ENCODE measurements around the gene BCL2L1. TPM values are rescaled to one million over a fixed set of nuclear protein-coding genes. Genes with fewer than 3 reads are reported as not detected.
"Not testable (repeated sequence)": the region's sequence is repeated elsewhere in the genome, so short reads cannot be mapped to it uniquely, and the experiment has no call there.

The BCL2L1 gene
- total RNA-seq, 2 donors from 2014 or later: 96.2 to 103 TPM

DNA sequence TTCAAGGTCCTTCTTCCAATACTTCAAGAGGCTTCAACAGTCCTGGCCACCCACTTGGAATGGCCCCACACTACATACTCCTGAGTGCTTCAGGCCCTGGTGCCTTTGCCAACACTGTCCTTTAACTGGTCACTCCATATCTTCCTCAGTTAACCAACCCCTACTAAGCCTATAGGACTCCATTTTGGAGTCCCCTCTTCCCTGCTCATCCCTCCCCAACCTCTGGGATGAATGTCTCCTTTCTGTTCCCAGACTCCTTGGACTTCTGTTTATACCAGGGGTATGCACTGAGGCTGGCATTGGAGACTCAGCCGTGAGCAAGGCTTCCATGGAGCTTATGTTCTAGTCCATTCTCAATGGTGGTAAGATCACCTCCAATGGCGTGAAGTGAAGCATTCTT lies 51.3 kb downstream of the BCL2L1 start:
- TF ChIP-seq, protein P1, sequence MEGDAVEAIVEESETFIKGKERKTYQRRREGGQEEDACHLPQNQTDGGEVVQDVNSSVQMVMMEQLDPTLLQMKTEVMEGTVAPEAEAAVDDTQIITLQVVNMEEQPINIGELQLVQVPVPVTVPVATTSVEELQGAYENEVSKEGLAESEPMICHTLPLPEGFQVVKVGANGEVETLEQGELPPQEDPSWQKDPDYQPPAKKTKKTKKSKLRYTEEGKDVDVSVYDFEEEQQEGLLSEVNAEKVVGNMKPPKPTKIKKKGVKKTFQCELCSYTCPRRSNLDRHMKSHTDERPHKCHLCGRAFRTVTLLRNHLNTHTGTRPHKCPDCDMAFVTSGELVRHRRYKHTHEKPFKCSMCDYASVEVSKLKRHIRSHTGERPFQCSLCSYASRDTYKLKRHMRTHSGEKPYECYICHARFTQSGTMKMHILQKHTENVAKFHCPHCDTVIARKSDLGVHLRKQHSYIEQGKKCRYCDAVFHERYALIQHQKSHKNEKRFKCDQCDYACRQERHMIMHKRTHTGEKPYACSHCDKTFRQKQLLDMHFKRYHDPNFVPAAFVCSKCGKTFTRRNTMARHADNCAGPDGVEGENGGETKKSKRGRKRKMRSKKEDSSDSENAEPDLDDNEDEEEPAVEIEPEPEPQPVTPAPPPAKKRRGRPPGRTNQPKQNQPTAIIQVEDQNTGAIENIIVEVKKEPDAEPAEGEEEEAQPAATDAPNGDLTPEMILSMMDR (IDR thresholded peaks at IDR 0.05): no peak
- no peak for TF ChIP-seq POLR2A (IDR thresholded peaks at IDR 0.05)
- Histone ChIP-seq H3K9me3 (no peaks in the 10 kb centered on the region), H3K27ac (peak overlapping the region; percentile 80 to 95 (median 88)), H3K27me3 (no peaks in the 10 kb centered on the region), H3K4me1 (peaks cover 90% of the 10 kb centered on the region), H3K36me3 (replicated peaks in 1 of 2; ENCODE audit: insufficient read depth in 1 of 2, low read depth in 2 of 2) (no peaks in the 10 kb centered on the region), H3K4me3 (no peak overlapping the region)
- no peak for ATAC-seq
- 95 to 100% methylated on average over 2 of the region's 2 CpGs for WGBS, 2 donors
- DNase-seq: no peak
- intact Hi-C loops (cut with DNase I): no loop called here

DNA sequence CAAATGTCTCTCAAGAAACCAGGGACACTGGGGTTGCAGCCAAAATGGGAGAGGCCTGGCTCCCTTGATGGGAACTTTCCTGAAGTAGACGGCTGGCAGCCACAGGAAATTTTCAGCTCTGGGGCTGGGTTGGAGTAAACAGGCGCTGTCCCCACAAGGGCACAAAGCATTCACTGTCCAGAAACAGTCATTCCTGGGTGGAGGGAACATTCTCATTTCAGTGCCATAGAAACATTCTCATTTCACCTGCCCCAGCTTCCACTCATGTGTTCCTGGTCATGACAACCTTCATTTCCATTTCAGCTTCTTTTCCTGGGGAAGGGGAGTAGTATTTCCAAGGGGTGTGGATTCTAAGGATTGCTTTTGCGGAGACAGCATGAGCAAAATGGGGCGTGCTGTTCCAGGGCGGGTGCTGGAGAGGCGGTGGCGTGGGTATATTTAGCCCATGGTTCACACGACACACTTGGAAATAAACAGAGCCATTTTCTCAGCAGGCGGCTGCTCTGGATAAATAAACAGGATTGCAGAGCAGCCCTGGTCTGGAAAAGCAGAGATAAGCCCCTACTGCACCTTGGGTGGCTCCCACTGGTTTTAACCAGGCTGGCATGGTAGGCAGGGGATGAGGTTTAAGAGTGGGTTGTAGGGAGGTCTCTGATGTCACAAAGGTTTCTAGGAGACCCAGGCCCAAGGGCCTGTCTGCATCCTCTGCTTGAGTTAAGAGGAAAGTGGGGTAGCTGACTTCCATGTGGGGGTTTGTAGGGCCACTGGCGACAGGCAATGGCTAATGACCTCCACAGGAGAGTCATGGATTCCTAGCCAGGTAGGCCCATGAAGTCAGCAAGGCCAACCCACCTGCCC lies 52.1 kb downstream of the BCL2L1 start:
- Histone ChIP-seq H3K4me1 (peaks cover 89% of the 10 kb centered on the region), H3K36me3 (replicated peaks in 1 of 2; ENCODE audit: insufficient read depth in 1 of 2, low read depth in 2 of 2) (peaks cover 0 to 2% of the 10 kb centered on the region in 2 donors), H3K27ac (peak overlapping the region; percentile 80 to 95 (median 88)), H3K4me3 (no peak overlapping the region), H3K9me3 (no peaks in the 10 kb centered on the region), H3K27me3 (no peaks in the 10 kb centered on the region)
- TF ChIP-seq, protein P1 (IDR thresholded peaks at IDR 0.05): peak in 2 of 7 experiments; percentile 18 to 20
- TF ChIP-seq POLR2A (IDR thresholded peaks at IDR 0.05): peak in 2 of 3 donors; percentile 17 to 52
- ATAC-seq: peak; percentile 88
- intact Hi-C loops (cut with DNase I): no loop called here
- DNase-seq: peak; percentile 83 to 93 (median 92)
- 17 to 27% methylated on average over 10 of the region's 10 CpGs for WGBS, 2 donors

DNA sequence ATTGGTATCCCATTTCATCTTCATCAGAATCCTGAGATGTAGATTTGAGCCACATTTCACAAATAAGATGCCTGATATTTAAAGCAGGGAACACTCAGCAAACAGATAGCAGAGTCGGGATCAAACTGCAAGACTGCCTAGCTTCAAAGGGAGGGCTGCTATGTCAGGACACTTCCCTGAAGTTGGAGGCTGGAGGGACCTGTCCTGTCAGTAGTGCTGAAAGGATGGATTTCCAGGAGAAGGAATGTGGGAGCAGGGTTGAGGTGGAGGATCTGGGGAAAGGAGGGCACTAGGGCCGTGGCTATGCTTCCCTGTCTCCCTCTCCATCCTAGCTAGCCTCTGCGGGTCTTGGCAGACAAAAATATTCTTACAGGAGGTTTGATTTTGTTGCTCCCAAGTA lies 52.8 kb downstream of the BCL2L1 start:
- Histone ChIP-seq H3K27me3 (no peaks in the 10 kb centered on the region), H3K4me1 (peaks cover 89% of the 10 kb centered on the region), H3K27ac (peak overlapping the region; percentile 80 to 95 (median 88)), H3K36me3 (replicated peaks in 1 of 2; ENCODE audit: insufficient read depth in 1 of 2, low read depth in 2 of 2) (peaks cover 0 to 5% of the 10 kb centered on the region in 2 donors), H3K9me3 (no peaks in the 10 kb centered on the region), H3K4me3 (no peak overlapping the region)
- TF ChIP-seq POLR2A (IDR thresholded peaks at IDR 0.05): no peak
- TF ChIP-seq, protein P1 (IDR thresholded peaks at IDR 0.05): no peak
- intact Hi-C loops (cut with DNase I): no loop called here
- DNase-seq (no peak), ATAC-seq (no peak)
- WGBS, 2 donors: 43 to 45% methylated on average over 2 to 3 of the region's 3 CpGs

DNA sequence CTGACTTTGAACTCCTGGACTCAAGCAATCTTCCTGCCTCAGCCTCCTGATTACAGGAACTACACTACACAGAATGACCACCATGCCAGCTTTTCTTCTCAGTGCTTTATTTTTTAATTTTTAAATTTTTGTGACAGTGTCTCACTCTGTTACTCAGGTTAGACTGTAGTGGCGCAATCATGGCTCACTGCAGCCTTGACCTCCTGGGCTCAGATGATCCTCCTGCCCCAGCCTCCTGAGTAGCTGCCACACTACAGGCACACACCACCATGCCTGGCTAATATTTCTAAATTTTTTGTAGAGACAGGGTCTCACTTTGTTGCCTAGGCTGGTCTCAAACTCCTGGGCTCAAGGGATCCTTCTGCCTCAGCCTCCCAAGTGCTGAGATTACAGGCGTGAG lies 53.7 kb downstream of the BCL2L1 start:
- ATAC-seq; H3K4me3 ChIP-seq; H3K36me3 ChIP-seq (replicated peaks in 1 of 2; ENCODE audit: insufficient read depth in 1 of 2, low read depth in 2 of 2); DNase-seq; H3K9me3 ChIP-seq; H3K27me3 ChIP-seq; intact Hi-C loops (cut with DNase I): not testable (repeated sequence)
- Histone ChIP-seq H3K27ac (peak overlapping the region in 3 of 4 donors; percentile 80 to 91 (median 86)), H3K4me1 (peaks cover 90% of the 10 kb centered on the region)
- WGBS, 2 donors: 94 to 100% methylated on average over 2 of the region's 2 CpGs

DNA sequence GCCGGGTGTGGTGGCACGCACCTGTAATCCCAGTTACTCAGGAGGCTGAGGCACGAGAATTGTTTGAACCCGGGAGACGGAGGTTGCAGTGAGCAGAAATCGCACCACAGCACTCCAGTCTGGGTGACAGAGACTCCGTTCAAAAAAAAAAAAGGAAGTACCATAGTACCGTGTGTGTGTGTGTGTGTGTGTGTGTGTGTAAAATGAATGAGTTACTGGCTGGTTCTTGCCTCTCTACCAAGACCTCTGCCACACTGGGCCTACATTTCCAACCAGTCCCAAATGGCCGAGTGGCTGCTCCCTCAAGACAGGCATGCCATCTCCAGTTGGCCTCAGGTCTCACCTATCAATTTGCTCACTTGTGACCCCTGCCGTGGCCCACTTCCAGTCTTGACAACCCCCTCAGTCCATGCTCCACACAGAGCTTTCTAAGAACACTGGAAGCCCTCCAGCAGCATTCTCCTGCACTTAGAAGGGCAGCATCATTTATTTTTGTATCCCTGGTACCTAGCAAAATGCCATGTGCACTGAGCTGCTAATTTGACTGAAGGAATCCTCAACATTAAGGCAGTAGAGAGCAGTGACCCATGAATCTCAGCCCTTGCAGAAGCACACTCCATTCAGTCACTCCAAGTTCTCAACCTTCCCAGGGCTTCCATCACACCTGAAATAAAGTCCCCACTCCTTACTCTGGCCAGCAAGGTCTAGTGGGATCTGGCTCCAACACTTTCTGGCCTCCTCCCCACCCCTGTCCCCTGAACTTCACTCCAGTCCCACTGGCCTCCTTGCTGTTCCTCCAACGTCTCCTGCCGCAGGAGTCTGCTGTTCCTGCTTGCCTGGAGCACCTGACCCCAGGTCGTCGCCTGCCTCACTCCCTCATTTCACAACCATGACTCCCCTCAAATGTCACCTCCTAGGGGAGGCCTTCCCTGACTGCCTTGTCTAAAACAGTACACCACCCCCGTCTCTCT lies 55.1 kb downstream of the BCL2L1 start:
- H3K4me1 ChIP-seq: peaks cover 89% of the 10 kb centered on the region
- no peak for DNase-seq
- H3K9me3 ChIP-seq: no peaks in the 10 kb centered on the region
- intact Hi-C loops (cut with DNase I): no loop called here
- peak overlapping the region; percentile 46 to 72 (median 70) for H3K27ac ChIP-seq
- H3K27me3 ChIP-seq: no peaks in the 10 kb centered on the region
- TF ChIP-seq, protein P1 (IDR thresholded peaks at IDR 0.05): no peak
- no peak for TF ChIP-seq POLR2A (IDR thresholded peaks at IDR 0.05)
- H3K4me3 ChIP-seq: no peak overlapping the region
- peaks cover 0 to 6% of the 10 kb centered on the region in 2 donors for H3K36me3 ChIP-seq (replicated peaks in 1 of 2; ENCODE audit: insufficient read depth in 1 of 2, low read depth in 2 of 2)
- ATAC-seq: no peak
- WGBS, 2 donors: 83 to 91% methylated on average over 15 of the region's 15 CpGs

Data from body of pancreas (tissue), 4 donors.